Right lung (tissue), 10 donors: Measurements from ENCODE around the gene BUB1. TPM values are rescaled to one million over a fixed set of nuclear protein-coding genes. Genes with fewer than 3 reads are reported as not detected.
"Not testable (repeated sequence)": the region's sequence is repeated elsewhere in the genome, so short reads cannot be mapped to it uniquely, and the experiment has no call there.

Experiments
- DNase-seq, 2 donors: peaks; one replicate each; pipeline ENCODE4 v3.0.0-alpha.2; 2013
- long read RNA-seq, 8 donors: transcript quantifications; one replicate each; lab custom pipeline, GENCODE V29; 2026
- polyA plus RNA-seq, 5 donors: library from polyadenylated mRNA; unstranded; fragments of 120-200 nt; gene quantifications; one replicate each; pipeline versions ENCODE4 v1.2.1 to v1.2.3, GENCODE V29; 2013; ENCODE audit warnings: inconsistent platforms in 1 of 5, low replicate concordance in 1 of 5; ENCODE audit not compliant: insufficient read length in 5 of 5, insufficient read depth in 1 of 5

The BUB1 gene
- 10 to 100 TPM; 14.5 to 46.1 (median 28.9) TPM for polyA plus RNA-seq
- long read RNA-seq, donor 1, partial matches to known transcripts, result 14 of 19 reads
- long read RNA-seq, donor 1, other reads (novel, unspliced or antisense), result 0 of 19 reads
- long read RNA-seq, donor 2, partial matches to known transcripts, result 17 of 21 reads
- long read RNA-seq, donor 2, other reads (novel, unspliced or antisense), result 0 of 21 reads
- long read RNA-seq, donor 3, partial matches to known transcripts, result 10 of 15 reads
- long read RNA-seq, donor 3, other reads (novel, unspliced or antisense), result 0 of 15 reads
- long read RNA-seq, donor 4, partial matches to known transcripts, result 9 of 10 reads
- long read RNA-seq, donor 4, other reads (novel, unspliced or antisense), result 0 of 10 reads
- long read RNA-seq, donor 5, transcript BUB1-206 (10 exons, 1,999 nt), result major isoform, 6 of 46 reads
- long read RNA-seq, donor 5, partial matches to known transcripts, result 38 of 46 reads
- long read RNA-seq, donor 5, other reads (novel, unspliced or antisense), result 0 of 46 reads
- long read RNA-seq, donor 6, partial matches to known transcripts, result 16 of 20 reads
- long read RNA-seq, donor 6, other reads (novel, unspliced or antisense), result 0 of 20 reads
- long read RNA-seq, donor 7, partial matches to known transcripts, result 5 of 11 reads
- long read RNA-seq, donor 7, other reads (novel, unspliced or antisense), result 0 of 11 reads
- long read RNA-seq, donor 8, transcript BUB1-206 (10 exons, 1,999 nt), result major isoform, 6 of 11 reads
- long read RNA-seq, donor 8, partial matches to known transcripts, result 5 of 11 reads
- long read RNA-seq, donor 8, other reads (novel, unspliced or antisense), result 0 of 11 reads

GRCh38 chr2:110677530-110678456 lies at the start of gene BUB1:
Gene BUB1 (minus strand): TSS chr2:110678063. CDS start chr2:110677995, 68 bp downstream.
- peak; percentile 96 to 98 for DNase-seq

- DNase-seq, result no peak
These were observed 48.4 kb upstream of the BUB1 start for GRCh38 chr2:110726285-110726684.

GRCh38 chr2:110725859-110726258 lies 48.0 kb upstream of the BUB1 start:
- no peak for DNase-seq

- DNase-seq, result no peak
These were observed 47.5 kb upstream of the BUB1 start for GRCh38 chr2:110725370-110725769.

GRCh38 chr2:110724820-110725219 lies 47.0 kb upstream of the BUB1 start:
- DNase-seq, result no peak

- no peak for DNase-seq
These were observed 42.7 kb upstream of the BUB1 start for GRCh38 chr2:110720547-110720946.

GRCh38 chr2:110718990-110719389 lies 41.1 kb upstream of the BUB1 start:
- DNase-seq, result no peak

- no peak for DNase-seq
These were observed 40.5 kb upstream of the BUB1 start for GRCh38 chr2:110718382-110718781.

- peak; percentile 53 to 59 for DNase-seq
These were observed 39.9 kb upstream of the BUB1 start for GRCh38 chr2:110717734-110718133.

- no peak for DNase-seq
These were observed 39.2 kb upstream of the BUB1 start for GRCh38 chr2:110716959-110717645.

GRCh38 chr2:110714452-110715224 lies 36.8 kb upstream of the BUB1 start:
- DNase-seq, result no peak

GRCh38 chr2:110713513-110714362 lies 35.9 kb upstream of the BUB1 start:
- no peak for DNase-seq

- no peak for DNase-seq
These were observed 34.9 kb upstream of the BUB1 start for GRCh38 chr2:110712737-110713136.

GRCh38 chr2:110708455-110708854 lies 30.6 kb upstream of the BUB1 start:
- DNase-seq, result no peak

GRCh38 chr2:110707386-110707965 lies 29.6 kb upstream of the BUB1 start:
- no peak for DNase-seq

- DNase-seq, result no peak
These were observed 24.9 kb upstream of the BUB1 start for GRCh38 chr2:110702514-110703380.

- DNase-seq, result not testable (repeated sequence)
These were observed 20.4 kb upstream of the BUB1 start for GRCh38 chr2:110698253-110698652.
